H1 (cell line): ENCODE data around the gene ARHGDIB. TPM values are rescaled to one million over a fixed set of nuclear protein-coding genes. Genes with fewer than 3 reads are reported as not detected.
A peak's percentile ranks its signal among the peaks of the same experiment; 100 is the strongest.

Experiments used
- CTCF ChIA-PET: fragments of 300-600 bp; sonication (Branson Sonifier 250); formaldehyde crosslinking; loops from one replicate; lab custom pipeline; 2021; ENCODE audit not compliant: partially characterized antibody; lab: Charles Lee
- POLR2A ChIA-PET: fragments of 300-600 bp; sonication (Branson Sonifier 250); formaldehyde crosslinking; loops from one replicate; lab custom pipeline; 2021; ENCODE audit warnings: inconsistent platforms; ENCODE audit not compliant: partially characterized antibody; lab: Charles Lee
- DNase-seq, 2 experiments: peaks; one replicate each; pipeline versions ENCODE4 v3.0.0 to v3.0.0-alpha.2; 2010 to 2022; ENCODE audit warnings: low spot score in 2 of 2, low read depth in 1 of 2, mixed read lengths in 1 of 2
- FAIRE-seq: peaks from 2 replicates; lab custom pipeline; 2011; peaks lifted over from hg19 to GRCh38; lab: Jason Lieb, UNC
- H2AFZ ChIP-seq: 2 replicates; pipeline ENCODE4 v1.8.1; 2012; ENCODE audit warnings: low read length, inconsistent platforms
- H2AK5ac ChIP-seq: 2 replicates; pipeline ENCODE4 v1.6.1; 2013; ENCODE audit warnings: low read depth, low read length
- H2BK120ac ChIP-seq: replicated peaks from 2 replicates; pipeline ENCODE3; 2013; ENCODE audit warnings: low read depth, low read length, inconsistent platforms
- H2BK12ac ChIP-seq: 2 replicates; pipeline ENCODE4 v1.6.1; 2013; ENCODE audit warnings: low read depth, low read length
- H2BK15ac ChIP-seq: 2 replicates; pipeline ENCODE4 v1.6.1; 2013; ENCODE audit warnings: low read length
- H2BK20ac ChIP-seq: 2 replicates; pipeline ENCODE4 v1.6.1; 2013; ENCODE audit warnings: low read length
- H2BK5ac ChIP-seq: 2 replicates; pipeline ENCODE4 v1.6.1; 2013; ENCODE audit warnings: low read depth, low read length
- H3K14ac ChIP-seq: 2 replicates; pipeline ENCODE4 v1.6.1; 2013; ENCODE audit warnings: inconsistent platforms; ENCODE audit not compliant: insufficient read length
- H3K18ac ChIP-seq: 2 replicates; pipeline ENCODE4 v1.6.1; 2013; ENCODE audit warnings: low read length; ENCODE audit errors: extremely low read depth
- H3K23ac ChIP-seq: 2 replicates; pipeline ENCODE4 v1.6.1; 2013; ENCODE audit warnings: inconsistent platforms; ENCODE audit not compliant: insufficient read length
- H3K23me2 ChIP-seq: 2 replicates; pipeline ENCODE4 v1.6.1; 2013; ENCODE audit warnings: low read depth, low read length
- H3K27ac ChIP-seq: 2 replicates; pipeline ENCODE4 v1.6.1; 2011; ENCODE audit warnings: low read depth, low read length, inconsistent platforms
- H3K27me3 ChIP-seq, 4 experiments: replicated peaks in 1 of 4; 1 replicate in 1 of 4; 2 replicates in 3 of 4; pipeline versions ENCODE4 v1.6.1 to v1.8.1; 2011 to 2013; ENCODE audit warnings: low read length in 3 of 4, mild to moderate bottlenecking in 3 of 4, inconsistent platforms in 2 of 4, mixed read lengths in 2 of 4, moderate library complexity in 1 of 4; ENCODE audit not compliant: control insufficient read depth in 3 of 4, insufficient read depth in 3 of 4; ENCODE audit errors: extremely low read depth in 1 of 4
- H3K36me3 ChIP-seq, 4 experiments: 2 replicates each; pipeline versions ENCODE4 v1.6.1 to v1.8.1; 2011 to 2013; ENCODE audit warnings: mild to moderate bottlenecking in 4 of 4, low read length in 3 of 4, moderate library complexity in 2 of 4, control low read depth in 1 of 4, inconsistent platforms in 1 of 4; ENCODE audit not compliant: insufficient read depth in 4 of 4, control insufficient read depth in 2 of 4
- H3K4ac ChIP-seq: replicated peaks from 2 replicates; pipeline ENCODE3; 2013; ENCODE audit warnings: low read length, low read depth, mixed read lengths, inconsistent platforms; ENCODE audit not compliant: insufficient read length
- H3K4me1 ChIP-seq, 4 experiments: replicated peaks in 1 of 4; 1 replicate in 1 of 4; 2 replicates in 3 of 4; pipeline versions ENCODE4 v1.6.1 to v1.8.1; 2011 to 2013; ENCODE audit warnings: low read length in 3 of 4, inconsistent platforms in 2 of 4, mixed read lengths in 1 of 4; ENCODE audit not compliant: insufficient read depth in 4 of 4, control insufficient read depth in 3 of 4
- H3K4me2 ChIP-seq, 2 experiments: 2 replicates each; pipeline versions ENCODE4 v1.6.1 to v1.8.1; 2011 to 2013; ENCODE audit warnings: low read depth in 2 of 2, low read length in 2 of 2, control low read depth in 1 of 2, inconsistent platforms in 1 of 2, mild to moderate bottlenecking in 1 of 2; ENCODE audit not compliant: insufficient read depth in 1 of 2
- H3K4me3 ChIP-seq, 4 experiments: fragments of 200-600, 300-600 bp in 1 of 4; sonication (generic), shearing (Covaris generic), sonication (Bioruptor Twin) in 1 of 4; 2 replicates each; pipeline versions ENCODE4 v1.5.1 to v1.8.1; 2011 to 2016; ENCODE audit warnings: low read length in 4 of 4, low read depth in 3 of 4, control low read depth in 2 of 4, inconsistent platforms in 2 of 4, mild to moderate bottlenecking in 2 of 4, mixed read lengths in 1 of 4, moderate library complexity in 1 of 4; ENCODE audit not compliant: insufficient read depth in 2 of 4; ENCODE audit errors: extremely low read depth in 1 of 4
- H3K56ac ChIP-seq: replicated peaks from 2 replicates; pipeline ENCODE3; 2013; ENCODE audit warnings: low read depth, mild to moderate bottlenecking, mixed read lengths, low read length, inconsistent platforms; ENCODE audit not compliant: insufficient read length
- H3K79me1 ChIP-seq: 2 replicates; pipeline ENCODE4 v1.6.1; 2013; ENCODE audit warnings: low read depth, low read length, control low read depth
- H3K79me2 ChIP-seq, 2 experiments: 2 replicates each; pipeline versions ENCODE4 v1.6.1 to v1.8.1; 2012 to 2013; ENCODE audit warnings: low read length in 2 of 2, mild to moderate bottlenecking in 2 of 2, inconsistent platforms in 1 of 2; ENCODE audit not compliant: insufficient read depth in 2 of 2, control insufficient read depth in 1 of 2
- H3K9ac ChIP-seq, 4 experiments: replicated peaks in 1 of 4; 1 replicate in 1 of 4; 2 replicates in 3 of 4; pipeline versions ENCODE4 v1.6.1 to v1.8.1; 2011 to 2013; ENCODE audit warnings: low read depth in 3 of 4, low read length in 3 of 4, control low read depth in 2 of 4, mild to moderate bottlenecking in 2 of 4, moderate library complexity in 2 of 4, inconsistent platforms in 1 of 4; ENCODE audit errors: extremely low read depth in 1 of 4
- H3K9me3 ChIP-seq, 2 experiments: 2 replicates each; pipeline versions ENCODE4 v1.6.1 to v1.8.1; 2012 to 2013; ENCODE audit warnings: mild to moderate bottlenecking in 2 of 2, moderate library complexity in 2 of 2, control low read depth in 1 of 2, inconsistent platforms in 1 of 2, low read depth in 1 of 2, low read length in 1 of 2, mixed read lengths in 1 of 2; ENCODE audit not compliant: insufficient read depth in 2 of 2
- H4K20me1 ChIP-seq, 2 experiments: replicated peaks in 1 of 2; 2 replicates each; pipeline versions ENCODE3 to v1.8.1; 2011 to 2013; ENCODE audit warnings: inconsistent platforms in 2 of 2, low read length in 2 of 2, mild to moderate bottlenecking in 1 of 2; ENCODE audit not compliant: insufficient read depth in 2 of 2, control insufficient read depth in 1 of 2
- H4K5ac ChIP-seq: 2 replicates; pipeline ENCODE4 v1.6.1; 2013; ENCODE audit warnings: low read length, low read depth, mixed read lengths, inconsistent platforms; ENCODE audit not compliant: insufficient read length
- H4K8ac ChIP-seq: 2 replicates; pipeline ENCODE4 v1.8.0; 2013; ENCODE audit warnings: mild to moderate bottlenecking, moderate library complexity, low read length, inconsistent platforms; ENCODE audit not compliant: insufficient read depth; ENCODE audit errors: extremely low read depth
- H4K91ac ChIP-seq: replicated peaks from 2 replicates; pipeline ENCODE3; 2013; ENCODE audit warnings: low read length, mixed read lengths, inconsistent platforms; ENCODE audit not compliant: insufficient read length
- ASH2L ChIP-seq: fragments of 200-600, 300-600 bp; sonication (generic); IDR thresholded peaks from one replicate; pipeline ENCODE4 v1.7.1; 2017; ENCODE audit warnings: low read length
- CBX8 ChIP-seq: fragments of 300-800, 300-1000 bp; sonication (generic); IDR thresholded peaks from 2 replicates; pipeline ENCODE4 v1.7.1; 2016; ENCODE audit warnings: low read depth, low read length, borderline replicate concordance
- RFX5 ChIP-seq: IDR thresholded peaks from 2 replicates; pipeline ENCODE4 v1.6.1; 2011; ENCODE audit warnings: low read depth, low read length, improper control_type of control experiment, borderline replicate concordance
- SP1 ChIP-seq: IDR thresholded peaks from 2 replicates; pipeline ENCODE4 v1.6.1; 2011; ENCODE audit warnings: low read depth, low read length
- WGBS, 2 experiments: shearing (Covaris generic) in 1 of 2; methylation state at CpG; one replicate each; pipeline versions ENCODE4 v1.1.6 to v1.1.7; 2013 to 2015; ENCODE audit warnings: low lambda C conversion rate in 2 of 2, mixed read lengths in 2 of 2, inconsistent platforms in 1 of 2, low coverage in 1 of 2, missing lambda C conversion rate in 1 of 2; ENCODE audit not compliant: insufficient replicate concordance in 2 of 2, insufficient coverage in 1 of 2, insufficient read length in 1 of 2; ENCODE audit errors: extremely low coverage in 1 of 2, missing lambda C conversion rate in 1 of 2; 5-methylcytosine and 5-hydroxymethylcytosine counted together
- polyA plus RNA-seq, 7 experiments: library from polyadenylated mRNA; depleted of rRNA in 3 of 7; stranded (reverse) in 5 of 7; unstranded in 2 of 7; fragments of >200 nt in 5 of 7; fragments of 200-250 nt in 2 of 7; gene quantifications; 1 replicate in 5 of 7; 2 replicates in 1 of 7; 4 replicates in 1 of 7; pipeline versions ENCODE4 v1.2.1 to v1.2.3, GENCODE V29; 2011 to 2013; ENCODE audit warnings: missing spikeins in 2 of 7, mixed read lengths in 2 of 7
- total RNA-seq: library from RNA; stranded (reverse); fragmentation: NEBNext Ultra II Directional; extraction: Animal tissue kit (Norgen Biotek cat#: 25700); gene quantifications from 2 replicates; pipeline ENCODE4 v1.2.1, GENCODE V29; 2021

Gene ARHGDIB
- total and polyA plus RNA-seq, 2 of the 8 experiments (the other 6 are each of a cell fraction or from before 2014, with no cell fraction given): 0.82 to 1.3 TPM

DNA sequence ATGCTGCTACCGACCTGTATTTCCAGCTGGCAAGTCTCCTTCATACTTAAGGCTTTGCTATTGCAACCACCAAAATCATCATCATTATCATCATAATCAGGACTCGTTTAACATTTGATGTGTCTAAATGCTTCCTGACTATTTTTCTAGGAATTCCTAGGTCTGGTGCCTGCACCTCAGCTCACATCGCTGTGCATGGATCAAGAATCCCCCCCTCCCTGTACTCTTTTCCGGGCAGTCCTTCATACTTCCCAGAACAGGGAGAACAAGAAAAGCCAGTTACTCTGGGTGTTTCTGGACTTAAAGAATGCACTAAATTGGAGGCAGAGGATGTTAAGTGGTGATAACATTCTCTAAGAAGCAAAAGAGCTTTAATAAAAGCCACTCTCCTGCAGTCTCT lies 32.5 kb downstream of the ARHGDIB start:
- H2BK120ac ChIP-seq: no peak overlapping the region
- H3K79me1 ChIP-seq: no peaks in the 10 kb centered on the region
- no peak overlapping the region for H3K4ac ChIP-seq
- H2BK12ac ChIP-seq: no peak overlapping the region
- H2AFZ ChIP-seq: 0 out of 2 replicates have a peak overlapping the region, but pooled peaks have one; percentile 21
- 55% methylated on average over 4 of the region's 4 CpGs; no CpG with 5 or more reads in 1 of the 2 experiments for WGBS, 2 experiments
- H2BK20ac ChIP-seq: no peak overlapping the region
- DNase-seq: no peak
- no peaks in the 10 kb centered on the region for H3K9me3 ChIP-seq
- H3K27me3 ChIP-seq: no peaks in the 10 kb centered on the region
- CTCF ChIA-PET: interaction anchor here (1.0 to 2.2 kb wide), 2 partner anchors 10 to 14 kb away, joined by 3 to 9 read pairs; partner anchors contain the start of gene ERP27
- no peak overlapping the region for H2BK15ac ChIP-seq
- POLR2A ChIA-PET: interaction anchor here (0.9 kb wide), 1 partner anchor 20 kb away, joined by 4 read pairs; no protein-coding TSS in a partner anchor
- no peak overlapping the region for H2BK5ac ChIP-seq
- H3K9ac ChIP-seq: no peak overlapping the region
- no peaks in the 10 kb centered on the region for H3K4me1 ChIP-seq
- H4K5ac ChIP-seq: no peak overlapping the region
- no peaks in the 10 kb centered on the region for H3K79me2 ChIP-seq
- H4K91ac ChIP-seq: no peak overlapping the region
- no peaks in the 10 kb centered on the region for H4K20me1 ChIP-seq
- peaks cover 2% of the 10 kb centered on the region; the same call in 1 of the 2 replicates for H3K23me2 ChIP-seq
- H3K56ac ChIP-seq: no peak overlapping the region
- FAIRE-seq: no peak
- no peak overlapping the region for H3K27ac ChIP-seq
- no peak overlapping the region for H3K23ac ChIP-seq
- H4K8ac ChIP-seq: no peak overlapping the region
- no peak overlapping the region for H3K4me3 ChIP-seq
- H3K36me3 ChIP-seq: no peaks in the 10 kb centered on the region
- H3K4me2 ChIP-seq: peak overlapping the region; percentile 32 to 40; a peak in 2 of 4 replicates
- H3K18ac ChIP-seq: no peak overlapping the region
- TF ChIP-seq ASH2L (peak; percentile 66), RFX5 (no peak), SP1 (peak; percentile 78; the same call in 1 of the 2 replicates), CBX8 (no peak)
- no peak overlapping the region for H3K14ac ChIP-seq
- H2AK5ac ChIP-seq: no peak overlapping the region
